IMR-90 (cell line): ENCODE measurements around the gene ZNF526. TPM values are rescaled to one million over a fixed set of nuclear protein-coding genes. Genes with fewer than 3 reads are reported as not detected.

Experiments used
- ATAC-seq: fragments of 200-7000 bp; cut with Tn5 transposase; 2 replicates; pipeline ENCODE4 v1.9.1; 2020; ENCODE audit warnings: low read depth, mild to moderate bottlenecking, moderate library complexity
- BruUV-seq: library from RNA; stranded (reverse); fragments of 400-500 nt; replicated peaks from 2 replicates; lab custom pipeline; 2021; lab: Mats Ljungman, UMichigan
- CTCF ChIA-PET: fragments of 300-600 bp; formaldehyde crosslinking; extraction: SDS; loops from one replicate; lab custom pipeline; 2021; ENCODE audit warnings: antibody characterized with exemption; lab: Yijun Ruan, JAX
- POLR2A ChIA-PET: fragments of 300-600 bp; sonication (Branson Sonifier 250); formaldehyde crosslinking; loops from one replicate; lab custom pipeline; 2022; ENCODE audit warnings: antibody characterized with exemption; ENCODE audit not compliant: unreplicated experiment; lab: Charles Lee
- DNase-seq: peaks from one replicate; pipeline ENCODE4 v3.0.0; 2013
- H2AFZ ChIP-seq: replicated peaks from 2 replicates; pipeline ENCODE3; 2013; ENCODE audit warnings: low read length, mild to moderate bottlenecking; ENCODE audit not compliant: poor library complexity
- H2AK5ac ChIP-seq: 2 replicates; pipeline ENCODE4 v1.6.1; 2013; ENCODE audit warnings: low read depth, low read length, inconsistent platforms
- H2AK9ac ChIP-seq: replicated peaks from 2 replicates; pipeline ENCODE3; 2013; ENCODE audit warnings: mild to moderate bottlenecking, low read depth, low read length, moderate library complexity; ENCODE audit not compliant: poor library complexity
- H2BK120ac ChIP-seq: 2 replicates; pipeline ENCODE4 v1.6.1; 2013; ENCODE audit warnings: low read depth, low read length, inconsistent platforms
- H2BK15ac ChIP-seq: 3 replicates; pipeline ENCODE4 v1.6.1; 2013; ENCODE audit warnings: low read depth, low read length, inconsistent platforms
- H2BK20ac ChIP-seq: 2 replicates; pipeline ENCODE4 v1.6.1; 2013; ENCODE audit warnings: low read depth, mild to moderate bottlenecking, inconsistent platforms, low read length, moderate library complexity
- H2BK5ac ChIP-seq: 2 replicates; pipeline ENCODE4 v1.6.1; 2013; ENCODE audit warnings: mild to moderate bottlenecking, low read depth, low read length, inconsistent platforms; ENCODE audit not compliant: poor library complexity, severe bottlenecking
- H3K14ac ChIP-seq: replicated peaks from 2 replicates; pipeline ENCODE4 v1.6.1; 2013; ENCODE audit warnings: low read depth, low read length, inconsistent platforms
- H3K18ac ChIP-seq: 2 replicates; pipeline ENCODE4 v1.6.1; 2013; ENCODE audit warnings: low read depth, low read length, control low read depth
- H3K23ac ChIP-seq: 2 replicates; pipeline ENCODE4 v1.6.1; 2013; ENCODE audit warnings: low read depth, low read length, inconsistent platforms
- H3K27ac ChIP-seq: 2 replicates; pipeline ENCODE4 v1.5.1; 2013; ENCODE audit warnings: mild to moderate bottlenecking, control low read depth, low read length; ENCODE audit not compliant: insufficient read depth
- H3K27me3 ChIP-seq: 2 replicates; pipeline ENCODE4 v1.6.1; 2013; ENCODE audit warnings: low read length; ENCODE audit not compliant: control insufficient read depth, insufficient read depth
- H3K36me3 ChIP-seq: 2 replicates; pipeline ENCODE4 v1.6.1; 2013; ENCODE audit warnings: low read length, mixed read lengths; ENCODE audit not compliant: control insufficient read depth, insufficient read depth
- H3K4ac ChIP-seq: 2 replicates; pipeline ENCODE4 v1.6.1; 2013; ENCODE audit warnings: low read depth, low read length, inconsistent platforms
- H3K4me1 ChIP-seq: 2 replicates; pipeline ENCODE4 v1.6.1; 2013; ENCODE audit warnings: low read length, mixed read lengths; ENCODE audit not compliant: control insufficient read depth, insufficient read depth
- H3K4me2 ChIP-seq: 2 replicates; pipeline ENCODE4 v1.6.1; 2013; ENCODE audit warnings: low read depth, mild to moderate bottlenecking, control low read depth, low read length, moderate library complexity
- H3K4me3 ChIP-seq: 2 replicates; pipeline ENCODE4 v1.5.1; 2013; ENCODE audit warnings: low read depth, mild to moderate bottlenecking, control low read depth, low read length, moderate library complexity; ENCODE audit not compliant: insufficient read depth
- H3K56ac ChIP-seq: 2 replicates; pipeline ENCODE4 v1.6.1; 2013; ENCODE audit warnings: low read length, inconsistent platforms; ENCODE audit not compliant: insufficient read depth; ENCODE audit errors: extremely low read depth
- H3K79me1 ChIP-seq, 2 experiments: 2 replicates each; pipeline ENCODE4 v1.6.1; 2013; ENCODE audit warnings: low read length in 2 of 2, inconsistent platforms in 1 of 2, low read depth in 1 of 2
- H3K9ac ChIP-seq: 2 replicates; pipeline ENCODE4 v1.6.1; 2013; ENCODE audit warnings: low read depth, low read length, control low read depth
- H3K9me1 ChIP-seq: 2 replicates; pipeline ENCODE4 v1.6.1; 2013; ENCODE audit warnings: low read length, inconsistent platforms; ENCODE audit not compliant: insufficient read depth
- H3K9me3 ChIP-seq: 2 replicates; pipeline ENCODE4 v1.6.1; 2013; ENCODE audit warnings: low read length; ENCODE audit not compliant: control insufficient read depth, insufficient read depth
- H4K20me1 ChIP-seq: 2 replicates; pipeline ENCODE4 v1.6.1; 2013; ENCODE audit warnings: low read length, inconsistent platforms; ENCODE audit not compliant: insufficient read depth
- H4K5ac ChIP-seq: 2 replicates; pipeline ENCODE4 v1.6.1; 2013; ENCODE audit warnings: mild to moderate bottlenecking, low read depth, low read length, control low read depth
- H4K8ac ChIP-seq, 2 experiments: 2 replicates each; pipeline ENCODE4 v1.6.1; 2013; ENCODE audit warnings: low read depth in 2 of 2, low read length in 2 of 2, control low read depth in 1 of 2, inconsistent platforms in 1 of 2
- H4K91ac ChIP-seq: 2 replicates; pipeline ENCODE4 v1.6.1; 2013; ENCODE audit warnings: low read depth, low read length, inconsistent platforms; ENCODE audit not compliant: insufficient read depth
- BHLHE40 ChIP-seq: fragments of 150-350 bp; IDR thresholded peaks from 2 replicates; pipeline ENCODE4 v1.6.1; 2016; ENCODE audit warnings: mild to moderate bottlenecking, low read depth, low read length
- CTCF ChIP-seq: conservative IDR thresholded peaks from 2 replicates; pipeline ENCODE4 v1.5.1; 2012; ENCODE audit warnings: mild to moderate bottlenecking, low read depth, low read length, improper control_type of control experiment
- ELK1 ChIP-seq: fragments of 150-350 bp; IDR thresholded peaks from 2 replicates; pipeline ENCODE4 v1.6.1; 2016; ENCODE audit warnings: low read depth, mild to moderate bottlenecking, low read length, moderate library complexity, borderline replicate concordance
- MAFK ChIP-seq: IDR thresholded peaks from 2 replicates; pipeline ENCODE4 v1.6.1; 2012; ENCODE audit warnings: low read depth, low read length, improper control_type of control experiment
- MXI1 ChIP-seq: IDR thresholded peaks from 2 replicates; pipeline ENCODE4 v1.6.1; 2012; ENCODE audit warnings: low read depth, mild to moderate bottlenecking, low read length, moderate library complexity, borderline replicate concordance
- NFE2L2 ChIP-seq: fragments of 150-350 bp; IDR thresholded peaks from 2 replicates; pipeline ENCODE4 v1.6.1; 2016; ENCODE audit warnings: low read depth, mild to moderate bottlenecking, low read length
- POLR2A ChIP-seq: IDR thresholded peaks from 2 replicates; pipeline ENCODE4 v1.6.1; 2012; ENCODE audit warnings: mild to moderate bottlenecking, low read depth, low read length
- RAD21 ChIP-seq: IDR thresholded peaks from 2 replicates; pipeline ENCODE4 v1.6.1; 2012; ENCODE audit warnings: low read length, improper control_type of control experiment
- RCOR1 ChIP-seq: IDR thresholded peaks from 2 replicates; pipeline ENCODE4 v1.6.1; 2012; ENCODE audit warnings: mild to moderate bottlenecking, low read length, improper control_type of control experiment; ENCODE audit not compliant: insufficient replicate concordance
- RFX5 ChIP-seq: IDR thresholded peaks from 2 replicates; pipeline ENCODE4 v1.8.0; 2012; ENCODE audit warnings: low read depth, mild to moderate bottlenecking, low read length, moderate library complexity
- USF2 ChIP-seq: fragments of 150-350 bp; IDR thresholded peaks from 2 replicates; pipeline ENCODE4 v1.6.1; 2017; ENCODE audit warnings: mild to moderate bottlenecking, antibody characterized with exemption, low read length, low read depth
- WGBS, 2 experiments: methylation state at CpG; one replicate each; pipeline versions ENCODE4 v1.1.5 to v1.1.7; 2013; ENCODE audit warnings: missing lambda C conversion rate in 2 of 2; ENCODE audit not compliant: insufficient read length in 1 of 2; ENCODE audit errors: extremely low coverage in 2 of 2; 5-methylcytosine and 5-hydroxymethylcytosine counted together
- dilution Hi-C: fragments of 300-500 bp; cut with HindIII; formaldehyde crosslinking; loops from one replicate; pipeline ENCODE4 v1.14.3; 2018; ENCODE audit warnings: low sequenced_read_pairs; ENCODE audit not compliant: unreplicated experiment
- in situ Hi-C: fragments of 300-500 bp; cut with MboI; formaldehyde crosslinking; loops from 3 replicates; pipeline ENCODE4 v1.14.3; 2019; ENCODE audit warnings: low sequenced_read_pairs, inconsistent platforms, mixed read lengths
- intact Hi-C: fragments of 100-400 bp; cut with micrococcal nuclease; formaldehyde crosslinking; loops from 2 replicates; pipeline ENCODE4 v1.10.0; 2022
- polyA plus RNA-seq, 3 experiments: library from polyadenylated mRNA; depleted of rRNA; stranded (reverse); fragments of >200 nt; gene quantifications; 2 replicates each; pipeline ENCODE4 v1.2.3, GENCODE V29; 2012; ENCODE audit warnings: low replicate concordance in 1 of 3
- total RNA-seq: library from RNA; depleted of rRNA; stranded (reverse); fragments of >200 nt; gene quantifications from 2 replicates; pipeline ENCODE4 v1.2.3, GENCODE V29; 2012

The ZNF526 gene
- total and polyA plus RNA-seq, 2 of the 4 experiments (the other 2 are of a cell fraction), result 7.3 to 13.6 TPM

GRCh38 chr19:42276284-42276683 is 56.2 kb downstream of the ZNF526 start:
- H3K18ac ChIP-seq, result no peak overlapping the region
- no peak overlapping the region for H2AK9ac ChIP-seq
- peaks cover 26% of the 10 kb centered on the region for H3K4me1 ChIP-seq
- no peak overlapping the region for H2BK120ac ChIP-seq
- H2AFZ ChIP-seq, result no peak overlapping the region
- H3K27me3 ChIP-seq, result no peaks in the 10 kb centered on the region
- H3K4me3 ChIP-seq, result no peak overlapping the region
- no peak overlapping the region for H2AK5ac ChIP-seq
- 0 out of 2 replicates have a peak overlapping the region, but pooled peaks have one; percentile 17 for H3K23ac ChIP-seq
- H4K20me1 ChIP-seq, result peaks cover 34% of the 10 kb centered on the region; the same call in 1 of the 2 replicates
- intact Hi-C loops, result no loop called here
- H3K4me2 ChIP-seq, result no peak overlapping the region
- ChIA-PET POLR2A (no interaction called here), CTCF (no interaction called here)
- in situ Hi-C loops, result no loop called here
- DNase-seq (no peak), ATAC-seq (no peak)
- no peak overlapping the region for H2BK5ac ChIP-seq
- H4K91ac ChIP-seq, result no peak overlapping the region
- H3K79me1 ChIP-seq, result peaks cover 35 to 69% of the 10 kb centered on the region in 2 experiments
- H4K8ac ChIP-seq, result no peak overlapping the region
- no TSS peak for BruUV-seq
- no peaks in the 10 kb centered on the region for H3K9me3 ChIP-seq
- peaks cover 29% of the 10 kb centered on the region for H3K36me3 ChIP-seq
- H4K5ac ChIP-seq, result no peak overlapping the region
- TF ChIP-seq POLR2A (no peak), MXI1 (no peak), CTCF (no peak), MAFK (no peak), RFX5 (no peak), RAD21 (no peak), RCOR1 (no peak), USF2 (no peak), NFE2L2 (no peak), BHLHE40 (no peak), ELK1 (no peak)
- dilution Hi-C loops, result no loop called here
- H2BK15ac ChIP-seq, result no peak overlapping the region
- H3K9ac ChIP-seq, result no peak overlapping the region
- no peak overlapping the region for H2BK20ac ChIP-seq
- no CpG with 5 or more reads among the region's 3 CpGs for WGBS, 2 experiments
- no peak overlapping the region for H3K27ac ChIP-seq
- H3K56ac ChIP-seq, result no peak overlapping the region
- peaks cover 8% of the 10 kb centered on the region; the same call in 1 of the 2 replicates for H3K9me1 ChIP-seq
- no peak overlapping the region for H3K14ac ChIP-seq
- H3K4ac ChIP-seq, result no peak overlapping the region
